Body of pancreas (tissue), 4 donors: ENCODE results near the gene ELL.

Experiments used
- CTCF ChIP-seq, 7 experiments: fragments of 450-650 bp in 4 of 7; fragments of 200-600 bp in 3 of 7; sonication (generic) in 3 of 7; IDR thresholded peaks; one replicate each; pipeline ENCODE4 v1.5.1; 2016 to 2019; ENCODE audit warnings: antibody characterized with exemption in 7 of 7
- POLR2A ChIP-seq, 3 donors: fragments of 450-650 bp; IDR thresholded peaks; one replicate each; pipeline ENCODE4 v1.6.1; 2016; ENCODE audit warnings: antibody characterized with exemption in 3 of 3, mild to moderate bottlenecking in 2 of 3

DNA sequence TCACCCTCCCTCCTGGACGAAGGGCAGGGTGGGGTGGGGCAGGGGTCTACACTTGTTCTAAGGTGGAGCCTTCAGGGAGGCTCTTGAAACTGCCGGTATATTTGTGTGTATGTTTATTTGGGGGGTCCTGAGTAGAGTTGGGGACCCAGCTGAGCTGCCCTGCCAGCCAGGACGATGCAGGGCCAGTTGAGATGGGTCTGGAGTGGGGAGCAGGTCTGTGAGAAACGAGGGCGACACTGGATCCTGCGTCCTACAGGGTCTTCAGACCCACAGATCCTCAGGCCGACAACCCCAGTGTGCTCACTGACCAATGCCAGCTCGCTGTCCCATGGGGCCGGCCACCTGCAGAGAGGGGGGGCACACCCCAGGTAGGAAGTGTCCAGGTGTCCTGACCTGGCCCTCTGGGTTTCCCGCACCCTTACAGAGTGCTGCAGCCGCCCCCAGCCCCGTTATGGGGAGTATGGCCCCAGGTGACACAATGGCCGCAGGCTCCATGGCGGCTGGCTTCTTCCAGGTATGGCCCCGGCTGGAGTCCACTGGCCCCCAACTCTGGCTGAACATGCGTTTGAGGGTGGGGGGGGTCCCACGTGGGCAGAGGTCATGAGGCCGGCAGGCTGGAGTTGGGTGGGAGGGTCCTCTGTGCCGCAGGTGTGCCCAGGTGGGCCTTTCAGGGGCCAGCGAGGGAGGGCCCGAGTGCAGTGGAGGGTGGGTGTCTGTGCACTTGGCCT is 91.3 kb downstream of the ELL start:
- TF ChIP-seq CTCF (IDR thresholded peaks at IDR 0.05) (no peak), POLR2A (IDR thresholded peaks at IDR 0.05) (no peak)
